Vagina (tissue), 2 donors: ENCODE results near the gene MXRA7. TPM values are rescaled to one million over a fixed set of nuclear protein-coding genes. Genes with fewer than 3 reads are reported as not detected.
A peak's percentile ranks its signal among the peaks of the same experiment; 100 is the strongest.

Experiments
- DNase-seq, 2 donors: peaks; one replicate each; pipeline ENCODE4 v3.0.0-alpha.2; 2017; ENCODE audit errors: extremely low spot score in 2 of 2
- H3K27ac ChIP-seq: fragments of 200-600 bp; sonication (generic); one replicate; pipeline ENCODE4 v1.5.1; 2019
- H3K27me3 ChIP-seq: fragments of 200-600 bp; sonication (generic); one replicate; pipeline ENCODE4 v1.5.1; 2019
- H3K36me3 ChIP-seq, 2 donors: fragments of 200-600 bp; sonication (generic); one replicate each; pipeline ENCODE4 v1.5.1; 2017 to 2019
- H3K4me1 ChIP-seq: fragments of 200-600 bp; sonication (generic); one replicate; pipeline ENCODE4 v1.5.1; 2019
- H3K4me3 ChIP-seq, 2 donors: fragments of 200-600 bp; sonication (generic); 1 replicate in 1 of 2; 2 replicates in 1 of 2; pipeline ENCODE4 v1.5.1; 2016 to 2019
- H3K9me3 ChIP-seq: fragments of 200-600 bp; sonication (generic); one replicate; pipeline ENCODE4 v1.5.1; 2019
- CTCF ChIP-seq, 3 experiments: fragments of 450-650 bp in 2 of 3; fragments of 200-600 bp in 1 of 3; sonication (generic) in 1 of 3; IDR thresholded peaks; one replicate each; pipeline ENCODE4 v1.5.1; 2017 to 2019; ENCODE audit warnings: antibody characterized with exemption in 3 of 3, mild to moderate bottlenecking in 2 of 3, moderate library complexity in 2 of 3
- POLR2A ChIP-seq, 2 donors: fragments of 450-650 bp; IDR thresholded peaks; one replicate each; pipeline ENCODE4 v1.6.1; 2017; ENCODE audit warnings: antibody characterized with exemption in 2 of 2, mild to moderate bottlenecking in 2 of 2, moderate library complexity in 2 of 2
- POLR2AphosphoS5 ChIP-seq, 2 donors: sonication (generic); formaldehyde crosslinking; IDR thresholded peaks; one replicate each; pipeline ENCODE4 v1.9.0; 2017; ENCODE audit warnings: antibody characterized with exemption in 2 of 2, mild to moderate bottlenecking in 2 of 2, low read depth in 1 of 2; ENCODE audit not compliant: insufficient read depth in 1 of 2
- intact Hi-C: fragments of 100-400 bp; cut with DNase I; formaldehyde crosslinking; loops from one replicate; pipeline ENCODE4 v1.15.1; 2023
- total RNA-seq: library from RNA; depleted of rRNA; stranded (reverse); fragments of >200 nt; gene quantifications from one replicate; pipeline ENCODE4 v1.2.3, GENCODE V29; 2016

Gene MXRA7
- total RNA-seq, 1 donor from 2014 or later: 114 TPM

- intact Hi-C loops: no loop called here
- Histone ChIP-seq H3K27ac (peak overlapping the region; percentile 99), H3K4me3 (peak overlapping the region; percentile 98 to 100), H3K9me3 (no peaks in the 10 kb centered on the region), H3K4me1 (peaks cover 74% of the 10 kb centered on the region), H3K36me3 (peaks cover 0 to 44% of the 10 kb centered on the region in 2 donors), H3K27me3 (no peaks in the 10 kb centered on the region)
- peak in 1 of 2 donors; percentile 10 for TF ChIP-seq POLR2AphosphoS5 (IDR thresholded peaks at IDR 0.05; ENCODE audit: insufficient read depth in 1 of 2, low read depth in 1 of 2)
- no peak for TF ChIP-seq CTCF (IDR thresholded peaks at IDR 0.05)
- TF ChIP-seq POLR2A (IDR thresholded peaks at IDR 0.05): no peak
- DNase-seq: no peak
Measured at GRCh38 chr17:76735586-76736348, 25.0 kb upstream of the MXRA7 start.

GRCh38 chr17:76735006-76735405 is 24.2 kb upstream of the MXRA7 start:
- Histone ChIP-seq H3K36me3 (peaks cover 0 to 50% of the 10 kb centered on the region in 2 donors), H3K4me3 (peak overlapping the region; percentile 98 to 100), H3K27me3 (no peaks in the 10 kb centered on the region), H3K27ac (peak overlapping the region; percentile 99), H3K4me1 (peaks cover 67% of the 10 kb centered on the region), H3K9me3 (no peaks in the 10 kb centered on the region)
- TF ChIP-seq CTCF (IDR thresholded peaks at IDR 0.05) (no peak), POLR2A (IDR thresholded peaks at IDR 0.05) (no peak), POLR2AphosphoS5 (IDR thresholded peaks at IDR 0.05; ENCODE audit: insufficient read depth in 1 of 2, low read depth in 1 of 2) (no peak)
- intact Hi-C loops: no loop called here
- no peak for DNase-seq

GRCh38 chr17:76734080-76734840 is 23.5 kb upstream of the MXRA7 start:
- peaks cover 64% of the 10 kb centered on the region for H3K4me1 ChIP-seq
- intact Hi-C loops: no loop called here
- H3K9me3 ChIP-seq: no peaks in the 10 kb centered on the region
- peaks cover 0 to 55% of the 10 kb centered on the region in 2 donors for H3K36me3 ChIP-seq
- DNase-seq: no peak
- H3K27me3 ChIP-seq: no peaks in the 10 kb centered on the region
- peak overlapping the region; percentile 99 for H3K27ac ChIP-seq
- TF ChIP-seq POLR2AphosphoS5 (IDR thresholded peaks at IDR 0.05; ENCODE audit: insufficient read depth in 1 of 2, low read depth in 1 of 2) (no peak), CTCF (IDR thresholded peaks at IDR 0.05) (no peak), POLR2A (IDR thresholded peaks at IDR 0.05) (no peak)
- peak overlapping the region; percentile 98 to 100 for H3K4me3 ChIP-seq

GRCh38 chr17:76733618-76733957 is 22.8 kb upstream of the MXRA7 start:
- DNase-seq: no peak
- TF ChIP-seq POLR2AphosphoS5 (IDR thresholded peaks at IDR 0.05; ENCODE audit: insufficient read depth in 1 of 2, low read depth in 1 of 2) (no peak), POLR2A (IDR thresholded peaks at IDR 0.05) (no peak), CTCF (IDR thresholded peaks at IDR 0.05) (no peak)
- intact Hi-C loops: no loop called here
- H3K27me3 ChIP-seq: no peaks in the 10 kb centered on the region
- peaks cover 64% of the 10 kb centered on the region for H3K4me1 ChIP-seq
- H3K4me3 ChIP-seq: peak overlapping the region in 1 of 2 donors; percentile 98
- H3K27ac ChIP-seq: no peak overlapping the region
- H3K9me3 ChIP-seq: no peaks in the 10 kb centered on the region
- peaks cover 0 to 55% of the 10 kb centered on the region in 2 donors for H3K36me3 ChIP-seq
